H9 (cell line): ENCODE data around the gene STIM2. TPM values are rescaled to one million over a fixed set of nuclear protein-coding genes. Genes with fewer than 3 reads are reported as not detected.

Source experiments
- DNase-seq: peaks from one replicate; pipeline ENCODE4 v3.0.0-alpha.2; 2017
- H2AFZ ChIP-seq: one replicate; pipeline ENCODE4 v1.6.1; 2013; ENCODE audit warnings: mild to moderate bottlenecking, low read length, control low read depth, moderate library complexity
- H2AK5ac ChIP-seq: 2 replicates; pipeline ENCODE4 v1.6.1; 2013; ENCODE audit warnings: low read length, control low read depth, mixed read lengths; ENCODE audit not compliant: insufficient read length
- H2BK120ac ChIP-seq: one replicate; pipeline ENCODE4 v1.6.1; 2013; ENCODE audit warnings: low read depth, mild to moderate bottlenecking, low read length, control low read depth, inconsistent platforms; ENCODE audit not compliant: poor library complexity, severe bottlenecking
- H2BK12ac ChIP-seq: 2 replicates; pipeline ENCODE4 v1.6.1; 2013; ENCODE audit warnings: low read length, control low read depth, mixed read lengths, low read depth; ENCODE audit not compliant: insufficient read length
- H2BK15ac ChIP-seq: 2 replicates; pipeline ENCODE4 v1.6.1; 2013; ENCODE audit warnings: low read depth, low read length, control low read depth
- H2BK20ac ChIP-seq: one replicate; pipeline ENCODE4 v1.6.1; 2013; ENCODE audit warnings: low read depth, mild to moderate bottlenecking, low read length, control low read depth, inconsistent platforms; ENCODE audit not compliant: poor library complexity, severe bottlenecking
- H2BK5ac ChIP-seq: 2 replicates; pipeline ENCODE4 v1.6.1; 2013; ENCODE audit warnings: low read length, control low read depth, mixed read lengths; ENCODE audit not compliant: insufficient read length
- H3K14ac ChIP-seq: 2 replicates; pipeline ENCODE4 v1.6.1; 2013; ENCODE audit warnings: low read length, control low read depth; ENCODE audit not compliant: insufficient read depth
- H3K18ac ChIP-seq: 2 replicates; pipeline ENCODE4 v1.6.1; 2013; ENCODE audit warnings: low read depth, mild to moderate bottlenecking, mixed read lengths, low read length, control low read depth; ENCODE audit not compliant: insufficient read length
- H3K23ac ChIP-seq: 2 replicates; pipeline ENCODE4 v1.6.1; 2013; ENCODE audit warnings: low read length, control low read depth, mixed read lengths, low read depth; ENCODE audit not compliant: insufficient read length
- H3K23me2 ChIP-seq: 2 replicates; pipeline ENCODE4 v1.6.1; 2013; ENCODE audit warnings: low read depth, mild to moderate bottlenecking, mixed read lengths, low read length, control low read depth; ENCODE audit not compliant: insufficient read length, poor library complexity, severe bottlenecking
- H3K27ac ChIP-seq: 2 replicates; pipeline ENCODE4 v1.5.1; 2013; ENCODE audit warnings: low read length, control low read depth, mixed read lengths, low read depth; ENCODE audit not compliant: insufficient read length
- H3K27me3 ChIP-seq: 2 replicates; pipeline ENCODE4 v1.6.1; 2013; ENCODE audit warnings: low read length, control low read depth, inconsistent platforms; ENCODE audit not compliant: insufficient read depth
- H3K4ac ChIP-seq: 2 replicates; pipeline ENCODE4 v1.6.1; 2013; ENCODE audit warnings: low read depth, mild to moderate bottlenecking, control low read depth, inconsistent platforms, low read length, moderate library complexity
- H3K4me1 ChIP-seq: 2 replicates; pipeline ENCODE4 v1.6.1; 2013; ENCODE audit warnings: low read length, control low read depth, inconsistent platforms; ENCODE audit not compliant: insufficient read depth
- H3K4me2 ChIP-seq: 2 replicates; pipeline ENCODE4 v1.6.1; 2013; ENCODE audit warnings: low read length, control low read depth, mixed read lengths; ENCODE audit not compliant: insufficient read length, insufficient read depth
- H3K56ac ChIP-seq: 2 replicates; pipeline ENCODE4 v1.6.1; 2013; ENCODE audit warnings: low read depth, mild to moderate bottlenecking, mixed read lengths, low read length, control low read depth; ENCODE audit not compliant: insufficient read length
- H3K79me1 ChIP-seq: 2 replicates; pipeline ENCODE4 v1.6.1; 2013; ENCODE audit warnings: low read depth, mild to moderate bottlenecking, moderate library complexity, low read length, control low read depth, inconsistent platforms; ENCODE audit not compliant: insufficient read depth, poor library complexity, severe bottlenecking
- H3K79me2 ChIP-seq: 2 replicates; pipeline ENCODE4 v1.6.1; 2013; ENCODE audit warnings: low read length, control low read depth, inconsistent platforms; ENCODE audit not compliant: insufficient read depth
- H3K9ac ChIP-seq: 2 replicates; pipeline ENCODE4 v1.6.1; 2013; ENCODE audit warnings: low read length, control low read depth, mixed read lengths; ENCODE audit not compliant: insufficient read length; ENCODE audit errors: extremely low read depth
- H3K9me3 ChIP-seq: one replicate; pipeline ENCODE4 v1.6.1; 2013; ENCODE audit warnings: low read depth, low read length, inconsistent platforms; ENCODE audit not compliant: control insufficient read depth
- H3T11ph ChIP-seq: one replicate; pipeline ENCODE4 v1.6.1; 2013; ENCODE audit warnings: mild to moderate bottlenecking, low read length, control low read depth, inconsistent platforms
- H4K20me1 ChIP-seq: one replicate; pipeline ENCODE4 v1.6.1; 2013; ENCODE audit not compliant: control insufficient read depth, insufficient read length, insufficient read depth
- H4K5ac ChIP-seq: 2 replicates; pipeline ENCODE4 v1.6.1; 2013; ENCODE audit warnings: low read depth, mild to moderate bottlenecking, mixed read lengths, low read length, control low read depth; ENCODE audit not compliant: insufficient read length
- H4K8ac ChIP-seq: replicated peaks from 2 replicates; pipeline ENCODE4 v1.6.1; 2013; ENCODE audit warnings: low read length, control low read depth, mixed read lengths, low read depth; ENCODE audit not compliant: insufficient read length
- H4K91ac ChIP-seq: 2 replicates; pipeline ENCODE4 v1.6.1; 2013; ENCODE audit warnings: low read depth, mild to moderate bottlenecking, moderate library complexity, mixed read lengths, low read length, control low read depth; ENCODE audit not compliant: insufficient read length
- H3K27ac Mint-ChIP-seq, 3 experiments: 2 replicates in 2 of 3; 3 replicates in 1 of 3; pipeline ENCODE4 v1.8.0; 2020 to 2021; ENCODE audit warnings: mixed read lengths in 3 of 3, mild to moderate bottlenecking in 1 of 3, moderate library complexity in 1 of 3
- H3K27me3 Mint-ChIP-seq: 2 replicates; pipeline ENCODE4 v1.8.0; 2021; ENCODE audit warnings: low read depth, mild to moderate bottlenecking, moderate library complexity, mixed read lengths
- H3K36me3 Mint-ChIP-seq, 3 experiments: 2 replicates in 2 of 3; 3 replicates in 1 of 3; pipeline ENCODE4 v1.8.0; 2020 to 2021; ENCODE audit warnings: low read depth in 3 of 3, mixed read lengths in 3 of 3; ENCODE audit not compliant: insufficient read depth in 1 of 3
- H3K4me1 Mint-ChIP-seq, 2 experiments: 2 replicates each; pipeline ENCODE4 v1.8.0; 2020; ENCODE audit warnings: mixed read lengths in 2 of 2
- H3K4me3 Mint-ChIP-seq, 2 experiments: 2 replicates in 1 of 2; 3 replicates in 1 of 2; pipeline ENCODE4 v1.8.0; 2020 to 2021; ENCODE audit warnings: mild to moderate bottlenecking in 2 of 2, mixed read lengths in 2 of 2, moderate library complexity in 1 of 2
- H3K9me3 Mint-ChIP-seq, 2 experiments: 2 replicates in 1 of 2; 3 replicates in 1 of 2; pipeline ENCODE4 v1.8.0; 2020; ENCODE audit warnings: mild to moderate bottlenecking in 2 of 2, mixed read lengths in 2 of 2, moderate library complexity in 1 of 2
- CTCF ChIP-seq: fragments of 200-600 bp; sonication (generic); conservative IDR thresholded peaks from 3 replicates; pipeline ENCODE4 v1.8.0; 2021; ENCODE audit warnings: antibody characterized with exemption, mild to moderate bottlenecking
- WGBS: extraction: QIAGEN DNeasy Blood & Tissue Kit; methylation state at CpG from one replicate; pipeline ENCODE4 v1.1.7; 2013; ENCODE audit warnings: missing lambda C conversion rate, low lambda C conversion rate, mixed read lengths; ENCODE audit not compliant: insufficient read length; ENCODE audit errors: extremely low coverage; 5-methylcytosine and 5-hydroxymethylcytosine counted together
- total RNA-seq: library from RNA; stranded (reverse); gene quantifications from 2 replicates; pipeline ENCODE4 v1.2.1, GENCODE V29; 2021

Gene STIM2
- total RNA-seq, 1 experiment from 2014 or later: 26.2 TPM

DNA sequence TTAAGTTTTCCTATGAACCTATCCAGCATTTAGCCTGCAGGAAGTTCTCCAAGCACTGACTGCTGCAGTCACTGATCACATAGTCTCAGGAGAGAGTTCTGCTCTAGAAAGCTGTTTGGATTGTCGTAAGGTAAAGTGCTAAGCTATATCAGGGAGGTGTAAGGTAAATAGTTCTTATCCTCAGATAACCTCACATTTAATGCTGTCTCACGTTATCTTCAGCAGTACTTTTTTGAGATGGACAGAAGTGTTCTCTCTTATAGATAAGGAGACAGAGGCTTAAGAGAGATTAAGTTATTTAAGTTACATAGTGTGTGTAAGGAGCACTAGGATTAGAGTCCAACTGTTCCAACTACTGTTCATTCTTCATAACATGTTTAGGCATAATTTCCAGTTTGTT lies 77.9 kb downstream of the STIM2 start:
- Histone ChIP-seq H4K20me1 (no peaks in the 10 kb centered on the region), H3K23me2 (no peaks in the 10 kb centered on the region)

More for the DNA sequence above, 77.9 kb downstream of the STIM2 start:
- H3K4me1 ChIP-seq: peaks cover 6% of the 10 kb centered on the region; the same call in 1 of the 2 replicates
- H4K91ac ChIP-seq: no peak overlapping the region
- Mint-ChIP-seq H3K9me3 (no peaks in the 10 kb centered on the region), H3K4me1 (peaks cover 19 to 26% of the 10 kb centered on the region in 2 experiments), H3K4me3 (no peak overlapping the region), H3K27ac (no peak overlapping the region), H3K27me3 (no peaks in the 10 kb centered on the region), H3K36me3 (no peaks in the 10 kb centered on the region)
- H2BK5ac ChIP-seq: no peak overlapping the region
- no peak overlapping the region for H4K5ac ChIP-seq
- no CpG with 5 or more reads among the region's 2 CpGs for WGBS
- no peak for TF ChIP-seq CTCF
- H3K9me3 ChIP-seq: no peaks in the 10 kb centered on the region
- H3K27me3 ChIP-seq: no peaks in the 10 kb centered on the region
- no peaks in the 10 kb centered on the region for H3K79me1 ChIP-seq
- no peak overlapping the region for H2BK20ac ChIP-seq
- no peak overlapping the region for H3K9ac ChIP-seq
- no peak overlapping the region for H3K4me2 ChIP-seq
- H3K18ac ChIP-seq: no peak overlapping the region
- no peak overlapping the region for H3K4ac ChIP-seq
- H3K14ac ChIP-seq: no peak overlapping the region
- no peak overlapping the region for H2AK5ac ChIP-seq
- no peak overlapping the region for H2BK15ac ChIP-seq
- no peak overlapping the region for H2AFZ ChIP-seq
- H2BK120ac ChIP-seq: no peak overlapping the region
- DNase-seq: no peak
- no peak overlapping the region for H3T11ph ChIP-seq
- no peak overlapping the region for H3K56ac ChIP-seq
- H3K79me2 ChIP-seq: 0 out of 2 replicates have a peak, but pooled peaks cover 2% of the 10 kb centered on the region
- H3K27ac ChIP-seq: no peak overlapping the region
- no peak overlapping the region for H2BK12ac ChIP-seq
- no peak overlapping the region for H3K23ac ChIP-seq
- no peak overlapping the region for H4K8ac ChIP-seq
